ENCODE measurements around the gene MAN2B2. TPM values are rescaled to one million over a fixed set of nuclear protein-coding genes. Genes with fewer than 3 reads are reported as not detected.

The MAN2B2 gene
- total and polyA plus RNA-seq, 9 of the 15 experiments (the other 6 are each of a cell fraction or from before 2014, with no cell fraction given) = 0.21 to 8.8 (median 3.7) TPM

DNA sequence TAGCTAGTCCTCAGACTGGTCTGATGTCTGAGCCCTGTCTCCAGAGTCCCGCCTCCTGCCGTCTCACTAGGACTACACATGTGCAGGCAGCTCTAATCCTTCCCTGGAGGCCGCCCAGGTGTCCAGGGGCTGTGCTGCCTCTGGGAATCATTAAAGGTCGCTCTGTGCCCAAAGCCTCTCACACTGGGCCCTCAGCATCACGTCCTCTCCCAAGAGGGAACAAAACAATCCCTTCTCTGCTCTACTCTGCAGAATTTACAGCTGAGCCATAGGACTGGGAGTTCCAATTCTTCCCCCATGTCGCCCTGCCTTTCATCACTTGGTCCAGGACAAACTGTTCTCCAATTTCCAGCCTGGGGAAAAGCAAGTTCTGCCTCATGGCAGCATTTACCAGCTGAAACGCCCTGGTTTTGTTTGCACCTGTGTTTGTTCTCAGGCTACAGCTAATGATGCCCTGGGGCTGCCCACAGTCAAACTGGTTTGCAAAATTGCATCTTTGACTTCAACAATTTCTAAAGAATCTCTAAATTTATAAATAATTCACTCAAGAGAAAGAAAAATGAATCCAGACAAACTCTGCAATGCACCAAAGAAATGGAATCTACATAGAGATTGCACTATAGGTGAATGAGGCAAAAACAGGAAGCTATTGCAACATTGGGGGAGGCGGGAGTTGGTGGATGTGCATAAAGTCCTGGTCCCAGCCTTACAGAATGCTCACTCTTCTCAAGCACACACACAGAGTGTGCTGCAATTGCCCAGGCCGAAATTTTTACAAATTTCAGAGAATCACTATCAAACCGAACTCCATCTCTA is 58.3 kb downstream of the MAN2B2 start (continued):
- no peak for TF ChIP-seq ZNF133 (CRISPR knock-in tag; IDR thresholded peaks at IDR 0.05)
- peak in 1 of 2 experiments; percentile 22; a peak in 2 of 4 replicates for TF ChIP-seq MAZ (CRISPR knock-in tag; conservative IDR thresholded peaks at IDR 0.05 in 1 of 2, IDR thresholded peaks at IDR 0.05 in 1 of 2)
- no peak for TF ChIP-seq TEAD1 (CRISPR knock-in tag; IDR thresholded peaks at IDR 0.05)
- TF ChIP-seq, protein P1, sequence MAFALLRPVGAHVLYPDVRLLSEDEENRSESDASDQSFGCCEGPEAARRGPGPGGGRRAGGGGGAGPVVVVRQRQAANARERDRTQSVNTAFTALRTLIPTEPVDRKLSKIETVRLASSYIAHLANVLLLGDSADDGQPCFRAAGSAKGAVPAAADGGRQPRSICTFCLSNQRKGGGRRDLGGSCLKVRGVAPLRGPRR (CRISPR knock-in tag; IDR thresholded peaks at IDR 0.05) = peak; percentile 78; the same call in 1 of the 2 replicates
- no peak for TF ChIP-seq SMAD3 (CRISPR knock-in tag; conservative IDR thresholded peaks at IDR 0.05)
- TF ChIP-seq ETS2 (tag; IDR thresholded peaks at IDR 0.05; ENCODE audit: borderline replicate concordance, poor library complexity, severe bottlenecking) = no peak
- TF ChIP-seq, protein P2, sequence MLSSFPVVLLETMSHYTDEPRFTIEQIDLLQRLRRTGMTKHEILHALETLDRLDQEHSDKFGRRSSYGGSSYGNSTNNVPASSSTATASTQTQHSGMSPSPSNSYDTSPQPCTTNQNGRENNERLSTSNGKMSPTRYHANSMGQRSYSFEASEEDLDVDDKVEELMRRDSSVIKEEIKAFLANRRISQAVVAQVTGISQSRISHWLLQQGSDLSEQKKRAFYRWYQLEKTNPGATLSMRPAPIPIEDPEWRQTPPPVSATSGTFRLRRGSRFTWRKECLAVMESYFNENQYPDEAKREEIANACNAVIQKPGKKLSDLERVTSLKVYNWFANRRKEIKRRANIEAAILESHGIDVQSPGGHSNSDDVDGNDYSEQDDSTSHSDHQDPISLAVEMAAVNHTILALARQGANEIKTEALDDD (IDR thresholded peaks at IDR 0.05) = no peak
- no peak for TF ChIP-seq RAD51 (IDR thresholded peaks at IDR 0.05; ENCODE audit: borderline replicate concordance, low read depth)
- no peak for TF ChIP-seq TCFL5 (CRISPR knock-in tag; conservative IDR thresholded peaks at IDR 0.05)
- TF ChIP-seq MYNN (IDR thresholded peaks at IDR 0.05) = no peak
- TF ChIP-seq MYNN (CRISPR knock-in tag; IDR thresholded peaks at IDR 0.05) = no peak
- no peak for TF ChIP-seq TCF7L2 (IDR thresholded peaks at IDR 0.05; ENCODE audit: low read depth, low read length)
- TF ChIP-seq, protein P3, sequence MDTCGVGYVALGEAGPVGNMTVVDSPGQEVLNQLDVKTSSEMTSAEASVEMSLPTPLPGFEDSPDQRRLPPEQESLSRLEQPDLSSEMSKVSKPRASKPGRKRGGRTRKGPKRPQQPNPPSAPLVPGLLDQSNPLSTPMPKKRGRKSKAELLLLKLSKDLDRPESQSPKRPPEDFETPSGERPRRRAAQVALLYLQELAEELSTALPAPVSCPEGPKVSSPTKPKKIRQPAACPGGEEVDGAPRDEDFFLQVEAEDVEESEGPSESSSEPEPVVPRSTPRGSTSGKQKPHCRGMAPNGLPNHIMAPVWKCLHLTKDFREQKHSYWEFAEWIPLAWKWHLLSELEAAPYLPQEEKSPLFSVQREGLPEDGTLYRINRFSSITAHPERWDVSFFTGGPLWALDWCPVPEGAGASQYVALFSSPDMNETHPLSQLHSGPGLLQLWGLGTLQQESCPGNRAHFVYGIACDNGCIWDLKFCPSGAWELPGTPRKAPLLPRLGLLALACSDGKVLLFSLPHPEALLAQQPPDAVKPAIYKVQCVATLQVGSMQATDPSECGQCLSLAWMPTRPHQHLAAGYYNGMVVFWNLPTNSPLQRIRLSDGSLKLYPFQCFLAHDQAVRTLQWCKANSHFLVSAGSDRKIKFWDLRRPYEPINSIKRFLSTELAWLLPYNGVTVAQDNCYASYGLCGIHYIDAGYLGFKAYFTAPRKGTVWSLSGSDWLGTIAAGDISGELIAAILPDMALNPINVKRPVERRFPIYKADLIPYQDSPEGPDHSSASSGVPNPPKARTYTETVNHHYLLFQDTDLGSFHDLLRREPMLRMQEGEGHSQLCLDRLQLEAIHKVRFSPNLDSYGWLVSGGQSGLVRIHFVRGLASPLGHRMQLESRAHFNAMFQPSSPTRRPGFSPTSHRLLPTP (IDR thresholded peaks at IDR 0.05; ENCODE audit: borderline replicate concordance, extremely low read depth, insufficient read length) = no peak
- TF ChIP-seq PML (IDR thresholded peaks at IDR 0.05; ENCODE audit: low read length) = no peak
- no peak for TF ChIP-seq ZNF785 (CRISPR knock-in tag; IDR thresholded peaks at IDR 0.05)
- TF ChIP-seq, protein P4, sequence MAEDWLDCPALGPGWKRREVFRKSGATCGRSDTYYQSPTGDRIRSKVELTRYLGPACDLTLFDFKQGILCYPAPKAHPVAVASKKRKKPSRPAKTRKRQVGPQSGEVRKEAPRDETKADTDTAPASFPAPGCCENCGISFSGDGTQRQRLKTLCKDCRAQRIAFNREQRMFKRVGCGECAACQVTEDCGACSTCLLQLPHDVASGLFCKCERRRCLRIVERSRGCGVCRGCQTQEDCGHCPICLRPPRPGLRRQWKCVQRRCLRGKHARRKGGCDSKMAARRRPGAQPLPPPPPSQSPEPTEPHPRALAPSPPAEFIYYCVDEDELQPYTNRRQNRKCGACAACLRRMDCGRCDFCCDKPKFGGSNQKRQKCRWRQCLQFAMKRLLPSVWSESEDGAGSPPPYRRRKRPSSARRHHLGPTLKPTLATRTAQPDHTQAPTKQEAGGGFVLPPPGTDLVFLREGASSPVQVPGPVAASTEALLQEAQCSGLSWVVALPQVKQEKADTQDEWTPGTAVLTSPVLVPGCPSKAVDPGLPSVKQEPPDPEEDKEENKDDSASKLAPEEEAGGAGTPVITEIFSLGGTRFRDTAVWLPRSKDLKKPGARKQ (CRISPR knock-in tag; IDR thresholded peaks at IDR 0.05) = no peak
- TF ChIP-seq, protein P5, sequence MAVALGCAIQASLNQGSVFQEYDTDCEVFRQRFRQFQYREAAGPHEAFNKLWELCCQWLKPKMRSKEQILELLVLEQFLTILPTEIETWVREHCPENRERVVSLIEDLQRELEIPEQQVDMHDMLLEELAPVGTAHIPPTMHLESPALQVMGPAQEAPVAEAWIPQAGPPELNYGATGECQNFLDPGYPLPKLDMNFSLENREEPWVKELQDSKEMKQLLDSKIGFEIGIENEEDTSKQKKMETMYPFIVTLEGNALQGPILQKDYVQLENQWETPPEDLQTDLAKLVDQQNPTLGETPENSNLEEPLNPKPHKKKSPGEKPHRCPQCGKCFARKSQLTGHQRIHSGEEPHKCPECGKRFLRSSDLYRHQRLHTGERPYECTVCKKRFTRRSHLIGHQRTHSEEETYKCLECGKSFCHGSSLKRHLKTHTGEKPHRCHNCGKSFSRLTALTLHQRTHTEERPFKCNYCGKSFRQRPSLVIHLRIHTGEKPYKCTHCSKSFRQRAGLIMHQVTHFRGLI (CRISPR knock-in tag; IDR thresholded peaks at IDR 0.05) = no peak
- no peak for TF ChIP-seq TFAM (CRISPR knock-in tag; conservative IDR thresholded peaks at IDR 0.05)

Data from K562 (cell line).